Endothelial cell of umbilical vein (primary cell): ENCODE results near the gene LRSAM1. TPM values are rescaled to one million over a fixed set of nuclear protein-coding genes. Genes with fewer than 3 reads are reported as not detected.

ENCODE experiments used
- BruUV-seq: library from RNA; stranded (reverse); fragments of 400-500 nt; replicated peaks from 2 replicates; lab custom pipeline; 2021; lab: Mats Ljungman, UMichigan
- CTCF ChIA-PET: fragments of 300-600, 350-600 bp; sonication (Branson Sonifier 250); formaldehyde crosslinking; loops from one replicate; lab custom pipeline; 2021; ENCODE audit warnings: antibody characterized with exemption, inconsistent platforms; lab: Charles Lee
- POLR2A ChIA-PET: fragments of 300-600, 350-600 bp; sonication (Branson Sonifier 250); formaldehyde crosslinking; loops from one replicate; lab custom pipeline; 2021; ENCODE audit warnings: antibody characterized with exemption, inconsistent platforms; lab: Charles Lee
- DNase-seq: peaks from one replicate; pipeline ENCODE4 v3.0.0-alpha.2; 2011; ENCODE audit warnings: low read depth, low spot score
- FAIRE-seq: peaks from 2 replicates; lab custom pipeline; 2011; peaks lifted over from hg19 to GRCh38; lab: Jason Lieb, UNC
- H2AFZ ChIP-seq: 2 replicates; pipeline ENCODE4 v1.6.0; 2012; ENCODE audit warnings: low read depth, low read length, control low read depth, inconsistent platforms
- H3K27ac ChIP-seq: 2 replicates; pipeline ENCODE4 v1.5.1; 2011; ENCODE audit warnings: low read depth, mild to moderate bottlenecking, control low read depth, low read length, moderate library complexity; ENCODE audit not compliant: insufficient read depth
- H3K27me3 ChIP-seq, 2 experiments: 2 replicates each; pipeline versions ENCODE4 v1.6.0 to v1.6.1; 2011; ENCODE audit warnings: low read length in 2 of 2, mixed read lengths in 1 of 2; ENCODE audit not compliant: control insufficient read depth in 2 of 2, insufficient read depth in 2 of 2
- H3K36me3 ChIP-seq, 2 experiments: 2 replicates in 1 of 2; 3 replicates in 1 of 2; pipeline ENCODE4 v1.5.1; 2011; ENCODE audit warnings: low read length in 2 of 2, mild to moderate bottlenecking in 1 of 2, moderate library complexity in 1 of 2; ENCODE audit not compliant: control insufficient read depth in 2 of 2, insufficient read depth in 2 of 2; ENCODE audit errors: extremely low read depth in 1 of 2
- H3K4me1 ChIP-seq: 3 replicates; pipeline ENCODE4 v1.5.1; 2011; ENCODE audit warnings: mild to moderate bottlenecking, low read length; ENCODE audit not compliant: control insufficient read depth, insufficient read depth; ENCODE audit errors: extremely low read depth
- H3K4me2 ChIP-seq: 2 replicates; pipeline ENCODE4 v1.6.1; 2011; ENCODE audit warnings: low read length, control low read depth, mixed read lengths; ENCODE audit not compliant: insufficient read depth
- H3K4me3 ChIP-seq, 3 experiments: fragments of 200-600 bp in 1 of 3; sonication (generic), shearing (Covaris generic) in 1 of 3; replicated peaks in 1 of 3; 2 replicates each; pipeline ENCODE4 v1.5.1; 2011 to 2016; ENCODE audit warnings: control low read depth in 3 of 3, low read length in 3 of 3, mild to moderate bottlenecking in 2 of 3, inconsistent platforms in 1 of 3, low read depth in 1 of 3, moderate library complexity in 1 of 3; ENCODE audit not compliant: insufficient read depth in 1 of 3
- H3K79me2 ChIP-seq: 2 replicates; pipeline ENCODE4 v1.6.0; 2012; ENCODE audit warnings: low read length, inconsistent platforms; ENCODE audit not compliant: control insufficient read depth, insufficient read depth
- H3K9ac ChIP-seq: replicated peaks from 2 replicates; pipeline ENCODE3; 2011; ENCODE audit warnings: low read length, control low read depth; ENCODE audit not compliant: insufficient read depth; ENCODE audit errors: extremely low read depth
- H3K9me1 ChIP-seq: replicated peaks from 3 replicates; pipeline ENCODE4 v1.6.0; 2011; ENCODE audit warnings: mild to moderate bottlenecking, low read length; ENCODE audit not compliant: control insufficient read depth, insufficient read depth; ENCODE audit errors: extremely low read depth
- H3K9me3 ChIP-seq: replicated peaks from 2 replicates; pipeline ENCODE4 v1.5.1; 2012; ENCODE audit warnings: low read length, inconsistent platforms; ENCODE audit not compliant: control insufficient read depth, insufficient read depth
- H4K20me1 ChIP-seq: replicated peaks from 2 replicates; pipeline ENCODE3; 2011; ENCODE audit warnings: mild to moderate bottlenecking, low read length; ENCODE audit not compliant: control insufficient read depth, insufficient read depth; ENCODE audit errors: extremely low read depth
- CTCF ChIP-seq, 2 donors: IDR thresholded peaks; 1 replicate in 1 of 2; 2 replicates in 1 of 2; pipeline ENCODE4 v1.5.1; 2011; ENCODE audit warnings: low read length in 2 of 2, mild to moderate bottlenecking in 2 of 2, moderate library complexity in 2 of 2, control low read depth in 1 of 2, inconsistent platforms in 1 of 2, low read depth in 1 of 2; ENCODE audit not compliant: insufficient read depth in 1 of 2; ENCODE audit errors: extremely low read depth in 1 of 2
- GATA2 ChIP-seq: IDR thresholded peaks from 2 replicates; pipeline ENCODE4 v1.7.0; 2011; ENCODE audit warnings: low read depth, mild to moderate bottlenecking, moderate library complexity, mixed read lengths, low read length; ENCODE audit not compliant: insufficient read length, insufficient read depth
- JUN ChIP-seq: IDR thresholded peaks from 2 replicates; pipeline ENCODE4 v1.6.1; 2011; ENCODE audit warnings: borderline replicate concordance, low read depth; ENCODE audit not compliant: insufficient read length, insufficient read depth
- MAX ChIP-seq: IDR thresholded peaks from 2 replicates; pipeline ENCODE4 v1.6.1; 2011; ENCODE audit not compliant: insufficient read depth, insufficient read length
- POLR2A ChIP-seq: IDR thresholded peaks from 2 replicates; pipeline ENCODE4 v1.6.1; 2012; ENCODE audit warnings: low read depth, mild to moderate bottlenecking, control low read depth, low read length
- POLR2AphosphoS5 ChIP-seq: IDR thresholded peaks from 2 replicates; pipeline ENCODE4 v1.6.1; 2012; ENCODE audit warnings: low read depth, mild to moderate bottlenecking, control low read depth, low read length, moderate library complexity; ENCODE audit not compliant: insufficient read depth
- dilution Hi-C: fragments of 300-500 bp; cut with MboI; formaldehyde crosslinking; loops from one replicate; pipeline ENCODE4 v1.15.0; 2019; ENCODE audit warnings: low sequenced_read_pairs; ENCODE audit not compliant: extremely low pct_ligation_motif_present
- intact Hi-C: fragments of 100-400 bp; cut with micrococcal nuclease; formaldehyde crosslinking; loops from one replicate; pipeline ENCODE4 v1.10.0; 2022
- polyA plus RNA-seq, 4 experiments: library from polyadenylated mRNA; depleted of rRNA in 3 of 4; stranded (reverse) in 3 of 4; unstranded in 1 of 4; fragments of >200 nt; gene quantifications; 2 replicates each; pipeline versions ENCODE4 v1.2.1 to v1.2.3, GENCODE V29; 2011 to 2012; ENCODE audit warnings: missing spikeins in 1 of 4
- total RNA-seq: library from RNA; stranded (reverse); gene quantifications from 2 replicates; pipeline ENCODE4 v1.2.3, GENCODE V29; 2021

LRSAM1 gene
- total and polyA plus RNA-seq, 2 donors (not counting 3 experiments of a cell fraction or from before 2014, with no cell fraction given), result 10.8 to 18.9 TPM

- Histone ChIP-seq H3K79me2 (peaks cover 43% of the 10 kb centered on the region), H3K36me3 (peaks cover 0 to 2% of the 10 kb centered on the region in 2 experiments), H3K27ac (peak overlapping the region; percentile 79), H3K4me3 (peak overlapping the region; percentile 54 to 90 (median 62)), H3K4me1 (peaks cover 25% of the 10 kb centered on the region), H2AFZ (peak overlapping the region; percentile 94), H3K4me2 (peak overlapping the region; percentile 97), H3K9ac (peak overlapping the region; percentile 92), H3K9me1 (no peaks in the 10 kb centered on the region), H3K27me3 (no peaks in the 10 kb centered on the region), H4K20me1 (no peaks in the 10 kb centered on the region), H3K9me3 (no peaks in the 10 kb centered on the region)
- DNase-seq (no peak), FAIRE-seq (no peak)
- dilution Hi-C loops (no loop called here), intact Hi-C loops (loop anchor here (1.0 kb wide), 3 partner anchors 25 to 205 kb away; partner anchors contain the start of gene SLC2A8)
- TF ChIP-seq GATA2 (no peak), JUN (no peak), POLR2AphosphoS5 (no peak), CTCF (IDR thresholded peaks at IDR 0.05; ENCODE audit: extremely low read depth in 1 of 2, insufficient read depth in 1 of 2, low read depth in 1 of 2, low read length in 2 of 2) (no peak), POLR2A (no peak), MAX (no peak)
- ChIA-PET POLR2A (interaction anchor here (0.9 to 1.4 kb wide), 3 partner anchors 26 to 200 kb away, joined by 4 to 10 read pairs (median 5); partner anchors contain the start of genes LRSAM1, RPL12 and SLC2A8), CTCF (interaction anchor here (0.6 to 1.9 kb wide), 13 partner anchors 15 to 310 kb away, joined by 3 to 11 read pairs (median 4); partner anchors contain the start of genes LRSAM1, RPL12, SLC2A8 and TOR2A)
- BruUV-seq, result TSS peak; percentile 37
These were observed 26.7 kb upstream of the LRSAM1 start for GRCh38 chr9:127424676-127424999.
